ENCODE measurements around the gene GPNMB.

GPNMB gene

DNA sequence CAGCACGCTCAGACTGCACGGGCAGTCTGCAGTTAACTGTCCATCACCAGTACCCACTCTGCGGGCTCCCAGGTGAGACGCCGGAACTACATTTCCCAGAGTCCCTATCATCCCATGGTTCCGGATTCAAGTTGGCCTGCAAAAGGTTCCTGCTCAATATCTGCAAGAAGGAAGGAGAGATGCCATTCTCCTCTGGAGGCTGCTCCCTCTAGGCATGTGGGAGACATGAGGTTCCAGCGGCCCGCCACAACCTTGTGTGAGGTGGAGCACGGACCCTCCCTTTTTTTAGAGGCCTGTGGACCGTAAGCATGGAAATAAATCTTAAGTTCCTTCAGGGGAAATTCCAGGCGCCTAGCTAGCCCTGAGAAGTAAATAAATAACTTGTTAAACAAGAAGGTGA lies 35.0 kb upstream of the GPNMB start:
- Histone ChIP-seq H3K36me3 (ENCODE audit: control insufficient read depth, insufficient read depth, low read length) (no peaks in the 10 kb centered on the region), H3K4me1 (no peaks in the 10 kb centered on the region), H3K4me3 (ENCODE audit: low read depth, low read length) (no peak overlapping the region), H3K27ac (no peak overlapping the region), H3K4me2 (ENCODE audit: low read length) (no peak overlapping the region), H3K79me2 (no peaks in the 10 kb centered on the region), H3K9me3 (ENCODE audit: control insufficient read depth, low read length) (no peaks in the 10 kb centered on the region), H3K27me3 (ENCODE audit: control insufficient read depth, insufficient read depth, low read length) (no peaks in the 10 kb centered on the region), H2AFZ (no peak overlapping the region), H3K9ac (no peak overlapping the region)
- TF ChIP-seq, protein P1, sequence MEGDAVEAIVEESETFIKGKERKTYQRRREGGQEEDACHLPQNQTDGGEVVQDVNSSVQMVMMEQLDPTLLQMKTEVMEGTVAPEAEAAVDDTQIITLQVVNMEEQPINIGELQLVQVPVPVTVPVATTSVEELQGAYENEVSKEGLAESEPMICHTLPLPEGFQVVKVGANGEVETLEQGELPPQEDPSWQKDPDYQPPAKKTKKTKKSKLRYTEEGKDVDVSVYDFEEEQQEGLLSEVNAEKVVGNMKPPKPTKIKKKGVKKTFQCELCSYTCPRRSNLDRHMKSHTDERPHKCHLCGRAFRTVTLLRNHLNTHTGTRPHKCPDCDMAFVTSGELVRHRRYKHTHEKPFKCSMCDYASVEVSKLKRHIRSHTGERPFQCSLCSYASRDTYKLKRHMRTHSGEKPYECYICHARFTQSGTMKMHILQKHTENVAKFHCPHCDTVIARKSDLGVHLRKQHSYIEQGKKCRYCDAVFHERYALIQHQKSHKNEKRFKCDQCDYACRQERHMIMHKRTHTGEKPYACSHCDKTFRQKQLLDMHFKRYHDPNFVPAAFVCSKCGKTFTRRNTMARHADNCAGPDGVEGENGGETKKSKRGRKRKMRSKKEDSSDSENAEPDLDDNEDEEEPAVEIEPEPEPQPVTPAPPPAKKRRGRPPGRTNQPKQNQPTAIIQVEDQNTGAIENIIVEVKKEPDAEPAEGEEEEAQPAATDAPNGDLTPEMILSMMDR (IDR thresholded peaks at IDR 0.05): no peak

DNA sequence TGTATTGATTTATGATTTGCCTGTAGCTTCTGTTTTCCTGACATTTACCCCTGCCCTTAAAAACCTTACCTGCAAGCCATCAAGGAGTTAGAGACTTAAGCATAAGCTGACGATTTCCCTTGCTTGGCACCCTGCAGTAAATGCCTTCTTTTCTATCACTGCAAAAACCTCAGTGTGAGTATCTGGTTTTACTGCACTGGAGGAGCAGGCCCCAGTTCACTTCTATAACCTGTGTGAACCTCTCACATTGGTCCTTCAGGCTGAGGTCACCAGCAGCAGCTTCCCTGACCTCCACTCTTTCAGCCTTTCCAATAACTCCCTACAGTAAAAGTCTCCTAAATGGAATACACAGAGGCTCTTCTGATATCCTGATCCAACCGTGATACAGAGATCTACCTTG lies 34.2 kb upstream of the GPNMB start:
- Histone ChIP-seq H3K36me3 (ENCODE audit: control insufficient read depth, insufficient read depth, low read length) (no peaks in the 10 kb centered on the region), H3K4me3 (ENCODE audit: low read depth, low read length) (no peak overlapping the region), H3K4me2 (ENCODE audit: low read length) (no peak overlapping the region), H3K27ac (no peak overlapping the region), H3K9ac (no peak overlapping the region), H3K4me1 (no peaks in the 10 kb centered on the region), H3K27me3 (ENCODE audit: control insufficient read depth, insufficient read depth, low read length) (no peaks in the 10 kb centered on the region), H3K9me3 (ENCODE audit: control insufficient read depth, low read length) (no peaks in the 10 kb centered on the region), H3K79me2 (no peaks in the 10 kb centered on the region), H2AFZ (no peak overlapping the region)
- TF ChIP-seq, protein P1 (IDR thresholded peaks at IDR 0.05): no peak

DNA sequence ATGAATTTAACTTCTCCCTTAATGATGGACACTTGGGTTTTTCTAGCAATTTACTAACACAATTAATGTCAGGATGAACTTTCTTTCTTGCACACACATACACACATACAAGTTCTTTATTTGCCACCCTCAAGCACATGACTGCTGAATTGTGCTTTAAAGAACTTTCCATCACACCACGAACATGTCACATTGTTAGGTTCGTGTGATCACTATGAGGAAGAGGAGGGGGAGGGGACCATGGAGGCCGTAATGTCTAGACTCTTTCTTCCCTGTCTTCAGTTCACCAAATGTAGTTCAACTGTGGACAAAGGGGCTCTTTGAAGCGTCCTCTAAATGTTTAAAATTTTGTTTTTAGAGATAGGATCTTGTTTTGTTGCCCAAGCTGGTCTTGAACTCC lies 33.7 kb upstream of the GPNMB start:
- no peaks in the 10 kb centered on the region for H3K79me2 ChIP-seq
- no peaks in the 10 kb centered on the region for H3K4me1 ChIP-seq
- no peak overlapping the region for H3K4me2 ChIP-seq (ENCODE audit: low read length)
- H3K9ac ChIP-seq: no peak overlapping the region
- H3K9me3 ChIP-seq (ENCODE audit: control insufficient read depth, low read length): no peaks in the 10 kb centered on the region
- H3K4me3 ChIP-seq (ENCODE audit: low read depth, low read length): no peak overlapping the region
- no peak overlapping the region for H3K27ac ChIP-seq
- H3K27me3 ChIP-seq (ENCODE audit: control insufficient read depth, insufficient read depth, low read length): no peaks in the 10 kb centered on the region
- TF ChIP-seq, protein P1 (IDR thresholded peaks at IDR 0.05): no peak
- H3K36me3 ChIP-seq (ENCODE audit: control insufficient read depth, insufficient read depth, low read length): no peaks in the 10 kb centered on the region
- no peak overlapping the region for H2AFZ ChIP-seq

DNA sequence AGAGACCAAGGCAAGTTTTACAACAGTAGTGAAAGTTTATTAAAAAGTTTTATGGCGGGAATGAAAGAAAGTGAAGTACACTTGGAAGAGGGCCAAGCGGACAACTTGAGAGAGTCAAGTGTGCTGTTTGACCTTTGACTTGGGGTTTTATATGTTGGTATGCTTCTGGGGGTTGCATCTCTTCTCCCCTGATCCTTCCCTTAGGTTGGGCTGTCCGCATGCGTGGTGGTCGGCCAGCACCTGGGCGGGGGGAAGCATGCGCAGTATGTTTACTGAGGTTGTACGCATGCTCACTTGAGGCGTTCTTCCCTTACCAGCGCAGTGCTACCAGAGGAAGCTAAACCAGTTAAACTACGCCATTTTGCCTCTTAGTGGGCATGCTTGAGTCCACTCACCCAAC lies 32.8 kb upstream of the GPNMB start:
- no peaks in the 10 kb centered on the region for H3K27me3 ChIP-seq (ENCODE audit: control insufficient read depth, insufficient read depth, low read length)
- H3K9me3 ChIP-seq (ENCODE audit: control insufficient read depth, low read length): no peaks in the 10 kb centered on the region
- H3K36me3 ChIP-seq (ENCODE audit: control insufficient read depth, insufficient read depth, low read length): no peaks in the 10 kb centered on the region
- H3K79me2 ChIP-seq: no peaks in the 10 kb centered on the region
- TF ChIP-seq, protein P1 (IDR thresholded peaks at IDR 0.05): no peak
- H3K4me1 ChIP-seq: no peaks in the 10 kb centered on the region
- no peak overlapping the region for H2AFZ ChIP-seq
- no peak overlapping the region for H3K4me2 ChIP-seq (ENCODE audit: low read length)
- H3K9ac ChIP-seq: no peak overlapping the region
- H3K4me3 ChIP-seq (ENCODE audit: low read depth, low read length): no peak overlapping the region
- H3K27ac ChIP-seq: no peak overlapping the region

DNA sequence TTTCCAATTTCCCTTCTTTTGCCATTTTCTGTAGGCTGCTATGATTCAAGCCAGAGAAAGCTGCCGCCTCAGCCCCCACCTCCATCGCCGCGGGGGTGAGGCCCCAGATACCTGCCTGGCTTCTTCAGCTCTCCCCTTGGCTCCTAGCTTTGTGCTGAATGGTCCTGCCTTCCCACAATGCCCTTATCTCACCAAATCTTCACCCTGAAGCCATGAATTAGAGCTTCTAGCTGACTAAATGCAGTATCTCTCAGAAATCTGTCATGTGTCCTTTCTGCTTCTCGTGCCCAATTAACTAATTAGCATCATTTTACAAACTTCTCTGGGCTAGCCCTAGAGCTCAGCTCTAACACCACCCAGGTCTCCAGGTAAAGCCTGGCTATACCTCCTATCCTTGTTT lies 32.2 kb upstream of the GPNMB start:
- Histone ChIP-seq H2AFZ (no peak overlapping the region), H3K4me3 (ENCODE audit: low read depth, low read length) (no peak overlapping the region), H3K27ac (no peak overlapping the region), H3K4me1 (no peaks in the 10 kb centered on the region), H3K27me3 (ENCODE audit: control insufficient read depth, insufficient read depth, low read length) (no peaks in the 10 kb centered on the region), H3K79me2 (no peaks in the 10 kb centered on the region), H3K4me2 (ENCODE audit: low read length) (no peak overlapping the region), H3K36me3 (ENCODE audit: control insufficient read depth, insufficient read depth, low read length) (no peaks in the 10 kb centered on the region), H3K9me3 (ENCODE audit: control insufficient read depth, low read length) (no peaks in the 10 kb centered on the region), H3K9ac (no peak overlapping the region)
- TF ChIP-seq, protein P1 (IDR thresholded peaks at IDR 0.05): no peak

Measured in parathyroid adenoma (tissue), 2 donors.